GM10248 (cell line): ENCODE measurements around the gene GREM2.

Experiments used
- CTCF ChIA-PET: fragments of 300-600 bp; sonication (Branson Sonifier 250); formaldehyde crosslinking; extraction: SDS; loops from one replicate; lab custom pipeline; 2021; ENCODE audit warnings: antibody characterized with exemption; lab: Yijun Ruan, JAX
- POLR2A ChIA-PET: fragments of 350-650 bp; sonication (Branson Sonifier 250); formaldehyde crosslinking; extraction: SDS; loops from one replicate; lab custom pipeline; 2020; ENCODE audit warnings: antibody characterized with exemption; lab: Yijun Ruan, JAX
- DNase-seq: peaks from one replicate; pipeline ENCODE4 v3.0.0; 2012; ENCODE audit errors: extremely low spot score
- CTCF ChIP-seq: IDR thresholded peaks from 2 replicates; pipeline ENCODE4 v1.5.1; 2012; ENCODE audit warnings: mild to moderate bottlenecking, low read depth; ENCODE audit errors: extremely low read depth, missing control alignments, control extremely low read depth

The GREM2 gene

GRCh38 chr1:240611619-240612480, at the start of gene GREM2:
TSS of gene GREM2 (minus strand) at chr1:240612155. CDS start at chr1:240493475, 118,680 bp downstream.
- ChIA-PET CTCF (no interaction called here), POLR2A (no interaction called here)
- no peak for TF ChIP-seq CTCF
- DNase-seq, result peak; percentile 42

GRCh38 chr1:240658312-240658960, 46.5 kb upstream of the GREM2 start:
- TF ChIP-seq CTCF, result no peak
- ChIA-PET CTCF (no interaction called here), POLR2A (no interaction called here)
- no peak for DNase-seq

GRCh38 chr1:240656531-240656930, 44.6 kb upstream of the GREM2 start:
- ChIA-PET CTCF (no interaction called here), POLR2A (no interaction called here)
- no peak for TF ChIP-seq CTCF
- no peak for DNase-seq

GRCh38 chr1:240652961-240653409, 41.0 kb upstream of the GREM2 start:
- DNase-seq, result no peak
- CTCF ChIA-PET, result no interaction called here
- POLR2A ChIA-PET, result no interaction called here
- no peak for TF ChIP-seq CTCF

GRCh38 chr1:240652549-240652948, 40.6 kb upstream of the GREM2 start:
- DNase-seq, result no peak

More at GRCh38 chr1:240652549-240652948, 40.6 kb upstream of the GREM2 start:
- ChIA-PET CTCF (no interaction called here), POLR2A (no interaction called here)
- TF ChIP-seq CTCF, result no peak
